ENCODE measurements around the gene EOGT.

DNA sequence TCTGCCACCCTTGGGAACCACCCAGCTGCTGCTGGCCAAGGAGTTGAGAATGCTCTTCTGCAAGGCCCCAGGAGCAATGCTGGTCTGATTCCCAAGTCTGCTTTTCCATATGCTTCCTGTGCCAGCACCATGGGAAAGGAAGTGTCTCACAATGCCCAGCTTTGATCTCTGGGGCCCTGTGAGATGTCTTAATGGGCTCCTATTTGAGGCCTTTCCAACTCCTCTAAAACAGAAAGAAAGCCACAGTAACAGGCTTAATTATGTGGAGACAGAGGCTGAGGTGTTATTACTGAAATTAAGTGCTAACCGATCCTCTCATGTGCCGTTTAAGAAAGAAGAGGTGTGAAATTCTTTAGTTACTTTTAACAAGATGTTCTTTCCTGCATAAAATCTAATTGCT, 4.5 kb downstream of the EOGT start:
- TF ChIP-seq, protein P1, sequence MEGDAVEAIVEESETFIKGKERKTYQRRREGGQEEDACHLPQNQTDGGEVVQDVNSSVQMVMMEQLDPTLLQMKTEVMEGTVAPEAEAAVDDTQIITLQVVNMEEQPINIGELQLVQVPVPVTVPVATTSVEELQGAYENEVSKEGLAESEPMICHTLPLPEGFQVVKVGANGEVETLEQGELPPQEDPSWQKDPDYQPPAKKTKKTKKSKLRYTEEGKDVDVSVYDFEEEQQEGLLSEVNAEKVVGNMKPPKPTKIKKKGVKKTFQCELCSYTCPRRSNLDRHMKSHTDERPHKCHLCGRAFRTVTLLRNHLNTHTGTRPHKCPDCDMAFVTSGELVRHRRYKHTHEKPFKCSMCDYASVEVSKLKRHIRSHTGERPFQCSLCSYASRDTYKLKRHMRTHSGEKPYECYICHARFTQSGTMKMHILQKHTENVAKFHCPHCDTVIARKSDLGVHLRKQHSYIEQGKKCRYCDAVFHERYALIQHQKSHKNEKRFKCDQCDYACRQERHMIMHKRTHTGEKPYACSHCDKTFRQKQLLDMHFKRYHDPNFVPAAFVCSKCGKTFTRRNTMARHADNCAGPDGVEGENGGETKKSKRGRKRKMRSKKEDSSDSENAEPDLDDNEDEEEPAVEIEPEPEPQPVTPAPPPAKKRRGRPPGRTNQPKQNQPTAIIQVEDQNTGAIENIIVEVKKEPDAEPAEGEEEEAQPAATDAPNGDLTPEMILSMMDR (IDR thresholded peaks at IDR 0.05) = no peak
- TF ChIP-seq POLR2A (IDR thresholded peaks at IDR 0.05) = no peak
